Measurements from ENCODE around the gene ITGA4. TPM values are rescaled to one million over a fixed set of nuclear protein-coding genes. Genes with fewer than 3 reads are reported as not detected.

Gene ITGA4
- total and polyA plus RNA-seq, 2 of the 13 experiments (the other 11 are each of a cell fraction or from before 2014, with no cell fraction given): not detected

DNA sequence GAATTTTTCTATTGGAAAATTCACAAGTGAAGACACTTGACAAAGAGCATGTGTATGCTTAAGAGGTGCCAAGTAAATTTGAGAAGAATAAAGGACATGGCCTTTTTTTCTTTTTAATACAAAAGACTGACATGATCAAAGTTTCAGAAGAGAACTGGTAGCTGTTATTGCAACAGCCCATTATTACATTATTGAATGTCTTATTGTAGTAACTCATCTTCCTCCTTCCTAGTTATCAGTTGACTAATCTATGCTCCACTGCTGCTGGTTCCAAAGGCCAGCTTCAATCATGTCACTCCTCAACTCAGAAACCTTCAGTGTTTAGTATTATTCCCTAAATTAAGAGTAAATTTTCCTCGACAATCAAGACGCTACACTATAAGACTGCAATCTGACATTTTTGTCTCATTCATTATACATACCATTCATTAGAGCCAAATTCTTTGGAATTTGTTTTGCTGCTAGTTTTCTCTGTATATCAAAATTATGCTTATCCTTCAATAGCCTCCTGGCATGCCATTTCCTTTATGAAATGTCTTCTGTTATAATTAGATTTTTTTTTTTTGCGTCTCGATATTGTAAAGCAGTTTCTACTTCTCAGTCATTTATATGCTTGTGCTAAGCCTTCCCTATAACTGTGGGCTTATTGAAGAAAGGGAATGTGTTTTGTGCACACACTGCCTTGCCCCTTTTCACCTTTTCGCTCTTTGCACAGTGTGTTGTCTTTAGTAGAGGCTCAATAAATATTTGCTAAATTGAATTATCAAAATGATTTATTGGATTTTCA is 27.9 kb downstream of the ITGA4 start:
- Histone ChIP-seq H3K9me3 (ENCODE audit: low read length) (no peaks in the 10 kb centered on the region), H3K27me3 (ENCODE audit: control insufficient read depth in 1 of 2, insufficient read depth in 2 of 2, low read length in 2 of 2) (no peaks in the 10 kb centered on the region; a peak in 1 of 5 replicates), H3K27ac (ENCODE audit: extremely low read length, insufficient read depth, low read length) (no peak overlapping the region), H3K4me2 (ENCODE audit: low read depth, low read length) (no peak overlapping the region), H3K4me3 (replicated peaks in 1 of 3; ENCODE audit: insufficient read depth in 1 of 3, low read depth in 2 of 3, low read length in 3 of 3) (no peak overlapping the region), H2AFZ (ENCODE audit: low read length) (no peak overlapping the region), H3K4me1 (ENCODE audit: insufficient read depth, low read length) (no peaks in the 10 kb centered on the region), H3K36me3 (replicated peaks in 1 of 2; ENCODE audit: control insufficient read depth in 1 of 2, insufficient read depth in 2 of 2, low read length in 2 of 2) (no peaks in the 10 kb centered on the region), H3K9ac (ENCODE audit: insufficient read depth, low read depth, low read length) (no peak overlapping the region), H4K20me1 (ENCODE audit: insufficient read depth, low read length) (no peaks in the 10 kb centered on the region), H3K79me2 (ENCODE audit: insufficient read depth, low read length) (no peaks in the 10 kb centered on the region)
- in situ Hi-C loops (cut with HindIII; ENCODE audit: extremely low pct_ligation_motif_present, low pct_unique_long_range_greater_than_20kb) (no loop called here), intact Hi-C loops (cut with micrococcal nuclease; ENCODE audit: unreplicated experiment) (no loop called here)
- no peak for TF ChIP-seq IRF1 (CRISPR knock-in tag; IDR thresholded peaks at IDR 0.05; ENCODE audit: low read depth)
- TF ChIP-seq, protein P1, sequence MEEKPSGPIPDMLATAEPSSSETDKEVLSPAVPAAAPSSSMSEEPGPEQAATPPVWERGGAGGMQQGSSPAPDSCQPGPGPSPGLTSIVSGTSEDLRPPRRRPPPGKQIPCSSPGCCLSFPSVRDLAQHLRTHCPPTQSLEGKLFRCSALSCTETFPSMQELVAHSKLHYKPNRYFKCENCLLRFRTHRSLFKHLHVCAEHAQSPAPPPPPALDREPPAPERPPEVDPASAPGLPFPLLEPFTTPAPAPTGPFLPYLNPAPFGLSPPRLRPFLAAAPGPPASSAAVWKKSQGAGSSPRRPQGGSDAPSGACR (CRISPR knock-in tag; IDR thresholded peaks at IDR 0.05): no peak
- TF ChIP-seq, protein P2, sequence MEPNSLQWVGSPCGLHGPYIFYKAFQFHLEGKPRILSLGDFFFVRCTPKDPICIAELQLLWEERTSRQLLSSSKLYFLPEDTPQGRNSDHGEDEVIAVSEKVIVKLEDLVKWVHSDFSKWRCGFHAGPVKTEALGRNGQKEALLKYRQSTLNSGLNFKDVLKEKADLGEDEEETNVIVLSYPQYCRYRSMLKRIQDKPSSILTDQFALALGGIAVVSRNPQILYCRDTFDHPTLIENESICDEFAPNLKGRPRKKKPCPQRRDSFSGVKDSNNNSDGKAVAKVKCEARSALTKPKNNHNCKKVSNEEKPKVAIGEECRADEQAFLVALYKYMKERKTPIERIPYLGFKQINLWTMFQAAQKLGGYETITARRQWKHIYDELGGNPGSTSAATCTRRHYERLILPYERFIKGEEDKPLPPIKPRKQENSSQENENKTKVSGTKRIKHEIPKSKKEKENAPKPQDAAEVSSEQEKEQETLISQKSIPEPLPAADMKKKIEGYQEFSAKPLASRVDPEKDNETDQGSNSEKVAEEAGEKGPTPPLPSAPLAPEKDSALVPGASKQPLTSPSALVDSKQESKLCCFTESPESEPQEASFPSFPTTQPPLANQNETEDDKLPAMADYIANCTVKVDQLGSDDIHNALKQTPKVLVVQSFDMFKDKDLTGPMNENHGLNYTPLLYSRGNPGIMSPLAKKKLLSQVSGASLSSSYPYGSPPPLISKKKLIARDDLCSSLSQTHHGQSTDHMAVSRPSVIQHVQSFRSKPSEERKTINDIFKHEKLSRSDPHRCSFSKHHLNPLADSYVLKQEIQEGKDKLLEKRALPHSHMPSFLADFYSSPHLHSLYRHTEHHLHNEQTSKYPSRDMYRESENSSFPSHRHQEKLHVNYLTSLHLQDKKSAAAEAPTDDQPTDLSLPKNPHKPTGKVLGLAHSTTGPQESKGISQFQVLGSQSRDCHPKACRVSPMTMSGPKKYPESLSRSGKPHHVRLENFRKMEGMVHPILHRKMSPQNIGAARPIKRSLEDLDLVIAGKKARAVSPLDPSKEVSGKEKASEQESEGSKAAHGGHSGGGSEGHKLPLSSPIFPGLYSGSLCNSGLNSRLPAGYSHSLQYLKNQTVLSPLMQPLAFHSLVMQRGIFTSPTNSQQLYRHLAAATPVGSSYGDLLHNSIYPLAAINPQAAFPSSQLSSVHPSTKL (CRISPR knock-in tag; IDR thresholded peaks at IDR 0.05): no peak
- TF ChIP-seq, protein P3, sequence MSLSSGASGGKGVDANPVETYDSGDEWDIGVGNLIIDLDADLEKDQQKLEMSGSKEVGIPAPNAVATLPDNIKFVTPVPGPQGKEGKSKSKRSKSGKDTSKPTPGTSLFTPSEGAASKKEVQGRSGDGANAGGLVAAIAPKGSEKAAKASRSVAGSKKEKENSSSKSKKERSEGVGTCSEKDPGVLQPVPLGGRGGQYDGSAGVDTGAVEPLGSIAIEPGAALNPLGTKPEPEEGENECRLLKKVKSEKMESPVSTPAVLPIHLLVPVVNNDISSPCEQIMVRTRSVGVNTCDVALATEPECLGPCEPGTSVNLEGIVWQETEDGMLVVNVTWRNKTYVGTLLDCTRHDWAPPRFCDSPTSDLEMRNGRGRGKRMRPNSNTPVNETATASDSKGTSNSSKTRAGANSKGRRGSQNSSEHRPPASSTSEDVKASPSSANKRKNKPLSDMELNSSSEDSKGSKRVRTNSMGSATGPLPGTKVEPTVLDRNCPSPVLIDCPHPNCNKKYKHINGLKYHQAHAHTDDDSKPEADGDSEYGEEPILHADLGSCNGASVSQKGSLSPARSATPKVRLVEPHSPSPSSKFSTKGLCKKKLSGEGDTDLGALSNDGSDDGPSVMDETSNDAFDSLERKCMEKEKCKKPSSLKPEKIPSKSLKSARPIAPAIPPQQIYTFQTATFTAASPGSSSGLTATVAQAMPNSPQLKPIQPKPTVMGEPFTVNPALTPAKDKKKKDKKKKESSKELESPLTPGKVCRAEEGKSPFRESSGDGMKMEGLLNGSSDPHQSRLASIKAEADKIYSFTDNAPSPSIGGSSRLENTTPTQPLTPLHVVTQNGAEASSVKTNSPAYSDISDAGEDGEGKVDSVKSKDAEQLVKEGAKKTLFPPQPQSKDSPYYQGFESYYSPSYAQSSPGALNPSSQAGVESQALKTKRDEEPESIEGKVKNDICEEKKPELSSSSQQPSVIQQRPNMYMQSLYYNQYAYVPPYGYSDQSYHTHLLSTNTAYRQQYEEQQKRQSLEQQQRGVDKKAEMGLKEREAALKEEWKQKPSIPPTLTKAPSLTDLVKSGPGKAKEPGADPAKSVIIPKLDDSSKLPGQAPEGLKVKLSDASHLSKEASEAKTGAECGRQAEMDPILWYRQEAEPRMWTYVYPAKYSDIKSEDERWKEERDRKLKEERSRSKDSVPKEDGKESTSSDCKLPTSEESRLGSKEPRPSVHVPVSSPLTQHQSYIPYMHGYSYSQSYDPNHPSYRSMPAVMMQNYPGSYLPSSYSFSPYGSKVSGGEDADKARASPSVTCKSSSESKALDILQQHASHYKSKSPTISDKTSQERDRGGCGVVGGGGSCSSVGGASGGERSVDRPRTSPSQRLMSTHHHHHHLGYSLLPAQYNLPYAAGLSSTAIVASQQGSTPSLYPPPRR (CRISPR knock-in tag; IDR thresholded peaks at IDR 0.05; ENCODE audit: borderline replicate concordance): no peak
- TF ChIP-seq ZNF709 (CRISPR knock-in tag; IDR thresholded peaks at IDR 0.05): no peak
- ATAC-seq (no peak), DNase-seq (ENCODE audit: low spot score) (no peak), FAIRE-seq (no peak)
- CTCF ChIA-PET (ENCODE audit: low intra/inter-chr PET ratio, low total read pairs): no interaction called here
- WGBS (ENCODE audit: low lambda C conversion rate): 6% methylated on average over 5 of the region's 5 CpGs
- POLR2A ChIA-PET: no interaction called here
- BruUV-seq (replicated peaks): no TSS peak

All from HepG2 (cell line).